Lower leg skin (tissue), 3 donors: Measurements from ENCODE around the gene TMEM254.

Source experiments
- POLR2A ChIP-seq, 2 donors: fragments of 450-650 bp; IDR thresholded peaks; one replicate each; pipeline ENCODE4 v1.6.1; 2016 to 2017; ENCODE audit warnings: antibody characterized with exemption in 2 of 2, mild to moderate bottlenecking in 1 of 2, moderate library complexity in 1 of 2
- TF ChIP-seq, protein P1 (sequence below), 3 donors: fragments of 450-650 bp; IDR thresholded peaks; one replicate each; pipeline ENCODE4 v1.5.1; 2016; ENCODE audit warnings: antibody characterized with exemption in 3 of 3, mild to moderate bottlenecking in 3 of 3, moderate library complexity in 2 of 3

DNA sequence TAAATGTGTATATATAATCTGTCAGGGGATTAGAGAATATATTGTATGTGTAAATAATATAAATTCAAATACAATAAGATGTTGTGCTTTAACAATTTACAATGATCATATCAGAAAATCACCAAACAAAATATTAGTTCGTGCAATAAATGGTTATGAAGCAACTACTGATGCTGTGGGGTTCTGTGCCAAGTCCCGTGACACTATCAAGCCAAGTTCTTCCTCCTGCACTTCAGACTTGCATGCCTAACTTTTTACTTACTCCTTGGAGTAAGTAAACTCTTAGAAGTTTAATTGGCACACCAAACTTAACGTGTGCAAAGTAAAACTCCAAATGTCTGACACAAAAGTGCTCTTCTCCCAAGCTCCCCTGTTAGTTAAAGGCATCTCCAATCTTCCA lies 26.5 kb upstream of the TMEM254 start:
- TF ChIP-seq, protein P1, sequence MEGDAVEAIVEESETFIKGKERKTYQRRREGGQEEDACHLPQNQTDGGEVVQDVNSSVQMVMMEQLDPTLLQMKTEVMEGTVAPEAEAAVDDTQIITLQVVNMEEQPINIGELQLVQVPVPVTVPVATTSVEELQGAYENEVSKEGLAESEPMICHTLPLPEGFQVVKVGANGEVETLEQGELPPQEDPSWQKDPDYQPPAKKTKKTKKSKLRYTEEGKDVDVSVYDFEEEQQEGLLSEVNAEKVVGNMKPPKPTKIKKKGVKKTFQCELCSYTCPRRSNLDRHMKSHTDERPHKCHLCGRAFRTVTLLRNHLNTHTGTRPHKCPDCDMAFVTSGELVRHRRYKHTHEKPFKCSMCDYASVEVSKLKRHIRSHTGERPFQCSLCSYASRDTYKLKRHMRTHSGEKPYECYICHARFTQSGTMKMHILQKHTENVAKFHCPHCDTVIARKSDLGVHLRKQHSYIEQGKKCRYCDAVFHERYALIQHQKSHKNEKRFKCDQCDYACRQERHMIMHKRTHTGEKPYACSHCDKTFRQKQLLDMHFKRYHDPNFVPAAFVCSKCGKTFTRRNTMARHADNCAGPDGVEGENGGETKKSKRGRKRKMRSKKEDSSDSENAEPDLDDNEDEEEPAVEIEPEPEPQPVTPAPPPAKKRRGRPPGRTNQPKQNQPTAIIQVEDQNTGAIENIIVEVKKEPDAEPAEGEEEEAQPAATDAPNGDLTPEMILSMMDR (IDR thresholded peaks at IDR 0.05): no peak
- no peak for TF ChIP-seq POLR2A (IDR thresholded peaks at IDR 0.05)
